ENCODE data around the gene DTX3.

The DTX3 gene

GRCh38 chr12:57603815-57604453, 690 bp upstream of the DTX3 start:
- POLR2A ChIA-PET: interaction anchor here (0.9 to 1.3 kb wide), 4 partner anchors 13 to 71 kb away, joined by 3 to 4 read pairs (median 3); partner anchors contain the start of gene DCTN2
- CTCF ChIA-PET: interaction anchor here (0.7 to 2.1 kb wide), 3 partner anchors 17 to 22 kb away, joined by 3 to 7 read pairs (median 5); no protein-coding TSS in a partner anchor
- peak overlapping the region; percentile 27 for H3K27ac ChIP-seq (ENCODE audit: extremely low read depth, low read depth, low read length)
- peak overlapping the region; percentile 52 for H3K4me3 ChIP-seq (ENCODE audit: low read depth, low read length)
- H3K36me3 ChIP-seq (ENCODE audit: control insufficient read depth in 2 of 2, insufficient read depth in 1 of 2, low read length in 2 of 2): peaks cover 5 to 57% of the 10 kb centered on the region in 2 experiments
- peaks cover 8% of the 10 kb centered on the region; the same call in 1 of the 2 replicates for H3K4me1 ChIP-seq (ENCODE audit: control insufficient read depth, insufficient read depth, low read length)
- H3K9me3 ChIP-seq (ENCODE audit: control insufficient read depth, insufficient read depth, low read depth, low read length): no peaks in the 10 kb centered on the region
- TF ChIP-seq ZNF398 (tag by site-specific recombination; IDR thresholded peaks at IDR 0.05) (peak; percentile 54; the same call in 1 of the 2 replicates), ZNF555 (tag by site-specific recombination; conservative IDR thresholded peaks at IDR 0.05) (no peak), ZNF2 (tag by site-specific recombination; IDR thresholded peaks at IDR 0.05) (0 out of 2 replicates have a peak, but pooled peaks have one; percentile 27), SP3 (tag by site-specific recombination; IDR thresholded peaks at IDR 0.05) (peak; percentile 17), ZNF335 (tag by site-specific recombination; conservative IDR thresholded peaks at IDR 0.05) (peak; percentile 22; the same call in 1 of the 2 replicates), ZSCAN4 (tag by site-specific recombination; IDR thresholded peaks at IDR 0.05) (no peak), ZBTB49 (tag by site-specific recombination; IDR thresholded peaks at IDR 0.05; ENCODE audit: low read depth) (no peak), ZNF155 (tag by site-specific recombination; IDR thresholded peaks at IDR 0.05) (no peak), KLF1 (tag by site-specific recombination; IDR thresholded peaks at IDR 0.05) (peak; percentile 15; the same call in 1 of the 2 replicates), PRDM10 (tag by site-specific recombination; IDR thresholded peaks at IDR 0.05) (peak; percentile 64), SP7 (tag by site-specific recombination; IDR thresholded peaks at IDR 0.05) (peak; percentile 19; the same call in 1 of the 2 replicates), ZNF362 (tag by site-specific recombination; IDR thresholded peaks at IDR 0.05) (no peak), ZNF518A (tag by site-specific recombination; conservative IDR thresholded peaks at IDR 0.05; ENCODE audit: low read depth) (no peak), ZNF501 (tag by site-specific recombination; IDR thresholded peaks at IDR 0.05) (0 out of 2 replicates have a peak, but pooled peaks have one; percentile 13), ZBTB20 (tag by site-specific recombination; IDR thresholded peaks at IDR 0.05) (peak; percentile 36; the same call in 1 of the 2 replicates), GFI1B (tag by site-specific recombination; IDR thresholded peaks at IDR 0.05) (no peak), ZNF600 (tag by site-specific recombination; IDR thresholded peaks at IDR 0.05) (peak; percentile 54), ZNF423 (tag by site-specific recombination; IDR thresholded peaks at IDR 0.05) (no peak), ZSCAN30 (tag by site-specific recombination; IDR thresholded peaks at IDR 0.05) (no peak), ZNF221 (tag by site-specific recombination; IDR thresholded peaks at IDR 0.05; ENCODE audit: borderline replicate concordance) (no peak), ZNF791 (tag by site-specific recombination; IDR thresholded peaks at IDR 0.05) (no peak)
